ENCODE results near the gene USP31.
A peak's percentile ranks its signal among the peaks of the same experiment; 100 is the strongest.

Gene USP31

GRCh38 chr16:23149267-23149992 lies at the start of gene USP31:
TSS of gene USP31 (minus strand) at chr16:23149452. CDS start at chr16:23149270, 182 bp downstream.
- peak; percentile 85 for DNase-seq (ENCODE audit: low read depth)

GRCh38 chr16:23196539-23196938 lies 47.3 kb upstream of the USP31 start:
- DNase-seq (ENCODE audit: low read depth): no peak

- DNase-seq (ENCODE audit: low read depth): no peak
Measured at GRCh38 chr16:23195366-23195978, 46.2 kb upstream of the USP31 start.

- no peak for DNase-seq (ENCODE audit: low read depth)
Measured at GRCh38 chr16:23194497-23195221, 45.4 kb upstream of the USP31 start.

GRCh38 chr16:23188911-23189310 lies 39.7 kb upstream of the USP31 start:
- DNase-seq (ENCODE audit: low read depth): no peak

GRCh38 chr16:23187341-23187740 lies 38.1 kb upstream of the USP31 start:
- DNase-seq (ENCODE audit: low read depth): no peak

GRCh38 chr16:23186171-23186570 lies 36.9 kb upstream of the USP31 start:
- no peak for DNase-seq (ENCODE audit: low read depth)

GRCh38 chr16:23185656-23186055 lies 36.4 kb upstream of the USP31 start:
- DNase-seq (ENCODE audit: low read depth): no peak

- no peak for DNase-seq (ENCODE audit: low read depth)
Measured at GRCh38 chr16:23183543-23183862, 34.3 kb upstream of the USP31 start.

GRCh38 chr16:23182679-23183542 lies 33.7 kb upstream of the USP31 start, which contains the start of gene SCNN1G:
TSS of gene SCNN1G (plus strand) at chr16:23182745. CDS start at chr16:23186272, 3,527 bp downstream.
- DNase-seq (ENCODE audit: low read depth): no peak

- DNase-seq (ENCODE audit: low read depth): peak; percentile 37
Measured at GRCh38 chr16:23182206-23182678, 33.0 kb upstream of the USP31 start.

GRCh38 chr16:23181506-23181905 lies 32.3 kb upstream of the USP31 start:
- no peak for DNase-seq (ENCODE audit: low read depth)

- DNase-seq (ENCODE audit: low read depth): no peak
Measured at GRCh38 chr16:23175651-23176050, 26.4 kb upstream of the USP31 start.

- no peak for DNase-seq (ENCODE audit: low read depth)
Measured at GRCh38 chr16:23174622-23175021, 25.4 kb upstream of the USP31 start.

GRCh38 chr16:23172994-23173393 lies 23.7 kb upstream of the USP31 start:
- no peak for DNase-seq (ENCODE audit: low read depth)

GRCh38 chr16:23172583-23172982 lies 23.3 kb upstream of the USP31 start:
- DNase-seq (ENCODE audit: low read depth): no peak

GRCh38 chr16:23164736-23165135 lies 15.5 kb upstream of the USP31 start:
- no peak for DNase-seq (ENCODE audit: low read depth)

GRCh38 chr16:23163921-23164320 lies 14.7 kb upstream of the USP31 start:
- DNase-seq (ENCODE audit: low read depth): no peak

GRCh38 chr16:23160574-23160973 lies 11.3 kb upstream of the USP31 start:
- no peak for DNase-seq (ENCODE audit: low read depth)

- no peak for DNase-seq (ENCODE audit: low read depth)
Measured at GRCh38 chr16:23160082-23160481, 10.8 kb upstream of the USP31 start.

- no peak for DNase-seq (ENCODE audit: low read depth)
Measured at GRCh38 chr16:23158114-23158513, 8.9 kb upstream of the USP31 start.

GRCh38 chr16:23156946-23157460 lies 7.8 kb upstream of the USP31 start:
- no peak for DNase-seq (ENCODE audit: low read depth)
